Measurements from ENCODE around the gene CC2D1B. TPM values are rescaled to one million over a fixed set of nuclear protein-coding genes. Genes with fewer than 3 reads are reported as not detected.

The CC2D1B gene
- total and polyA plus RNA-seq, 9 of the 15 experiments (the other 6 are each of a cell fraction or from before 2014, with no cell fraction given), result 1.2 to 33.6 (median 25.5) TPM

GRCh38 chr1:52403566-52404115, 37.6 kb upstream of the CC2D1B start (continued):
- TF ChIP-seq SNAPC5 (CRISPR knock-in tag; IDR thresholded peaks at IDR 0.05) (no peak), KLF16 (IDR thresholded peaks at IDR 0.05) (no peak), RNF219 (CRISPR knock-in tag; IDR thresholded peaks at IDR 0.05) (no peak), NR3C1 (CRISPR knock-in tag; IDR thresholded peaks at IDR 0.05) (no peak), CBX5 (IDR thresholded peaks at IDR 0.05; ENCODE audit: borderline replicate concordance, low read depth) (no peak), RBM15 (IDR thresholded peaks at IDR 0.05; ENCODE audit: insufficient read depth, low read length) (no peak), ZBTB40 (IDR thresholded peaks at IDR 0.05) (no peak; the same call in 1 of the 2 replicates), ZBTB40 (CRISPR knock-in tag; IDR thresholded peaks at IDR 0.05) (no peak), CTBP1 (IDR thresholded peaks at IDR 0.05; ENCODE audit: borderline replicate concordance) (no peak), MYBL2 (IDR thresholded peaks at IDR 0.05; ENCODE audit: low read depth) (no peak; the same call in 1 of the 2 replicates), MYBL2 (CRISPR knock-in tag; IDR thresholded peaks at IDR 0.05; ENCODE audit: borderline replicate concordance) (no peak), PURB (CRISPR knock-in tag; IDR thresholded peaks at IDR 0.05; ENCODE audit: low read depth) (no peak), U2AF2 (optimal IDR thresholded peaks at IDR 0.05; ENCODE audit: low read depth, low read length) (no peak), ZBTB12 (CRISPR knock-in tag; IDR thresholded peaks at IDR 0.05) (0 out of 2 replicates have a peak, but pooled peaks have one; percentile 38), TCF7L2 (IDR thresholded peaks at IDR 0.05; ENCODE audit: low read depth, low read length) (no peak), ZNF445 (CRISPR knock-in tag; IDR thresholded peaks at IDR 0.05; ENCODE audit: low read depth) (no peak), EHMT2 (IDR thresholded peaks at IDR 0.05) (no peak), ATF7 (IDR thresholded peaks at IDR 0.05) (no peak; the same call in 1 of the 2 replicates)
